GM18526 (cell line): ENCODE data around the gene ACOT9.

Experiments used
- POLR2A ChIP-seq: IDR thresholded peaks from 3 replicates; pipeline ENCODE4 v1.6.1; 2011; ENCODE audit not compliant: insufficient read length; ENCODE audit errors: extremely low read depth

ACOT9 gene

DNA sequence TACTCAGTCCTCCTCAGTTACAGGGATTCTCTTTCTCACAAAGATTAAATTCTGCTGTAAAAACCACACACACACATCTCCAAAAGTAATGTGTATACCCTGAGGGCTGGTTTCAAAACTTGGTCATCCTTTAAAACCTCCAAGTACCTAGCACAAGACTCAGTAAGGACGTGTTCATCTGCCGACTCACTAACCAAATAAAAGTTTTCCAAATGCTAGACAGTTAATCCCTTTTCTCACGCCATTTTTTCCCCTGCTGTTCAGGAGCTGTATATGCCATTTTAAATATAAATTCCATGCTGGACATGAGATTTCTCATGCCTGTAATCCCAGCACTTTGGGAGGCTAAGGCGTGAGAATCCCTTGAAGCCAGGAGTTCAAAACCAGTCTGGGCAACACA lies 35.9 kb upstream of the ACOT9 start:
- no peak for TF ChIP-seq POLR2A

DNA sequence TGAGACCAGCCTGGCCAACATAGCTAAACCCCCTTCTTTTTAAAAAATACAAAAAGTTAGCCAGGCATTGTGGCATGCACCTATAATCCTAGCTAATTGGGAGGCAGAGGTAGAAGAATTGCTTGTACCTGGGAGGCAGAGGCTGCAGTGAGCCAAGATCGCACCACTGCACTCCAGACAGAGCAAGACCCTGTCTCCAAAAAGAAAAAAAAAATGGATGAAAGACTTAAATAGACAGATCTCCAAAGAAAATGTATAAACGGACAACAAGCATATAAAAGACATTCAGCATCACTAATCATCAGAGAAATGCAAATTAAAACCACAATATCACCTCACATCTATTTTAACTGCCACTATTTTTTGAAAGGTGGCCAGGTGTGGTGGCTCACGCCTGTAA lies 33.3 kb upstream of the ACOT9 start:
- TF ChIP-seq POLR2A, result no peak

DNA sequence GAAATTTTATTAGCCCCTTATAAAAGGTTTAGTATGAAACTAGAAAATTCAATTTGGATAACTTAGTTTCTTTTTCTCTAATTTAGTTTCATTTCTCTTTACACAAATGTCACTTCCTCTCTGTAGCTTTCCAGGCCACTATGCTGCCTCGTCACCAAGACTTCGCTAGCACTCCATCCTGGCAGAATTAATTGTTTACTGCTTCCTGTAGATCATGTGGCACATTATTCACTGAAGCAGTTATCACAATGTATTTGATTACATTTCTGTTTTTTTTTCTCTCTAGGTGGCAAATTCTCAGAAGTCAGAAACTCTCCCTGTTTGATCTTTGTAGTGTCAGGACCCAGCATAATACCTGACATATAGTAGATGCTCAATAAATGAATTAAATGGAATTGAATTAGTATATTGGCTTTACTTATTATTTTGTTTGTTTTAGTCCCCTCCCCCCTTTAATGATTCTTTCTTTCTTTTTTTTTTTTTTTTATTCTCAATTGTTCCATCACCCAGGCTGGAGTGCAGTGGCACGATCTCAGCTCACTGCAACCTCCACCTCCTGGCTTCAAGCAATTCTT lies 30.6 kb upstream of the ACOT9 start:
- TF ChIP-seq POLR2A, result no peak

DNA sequence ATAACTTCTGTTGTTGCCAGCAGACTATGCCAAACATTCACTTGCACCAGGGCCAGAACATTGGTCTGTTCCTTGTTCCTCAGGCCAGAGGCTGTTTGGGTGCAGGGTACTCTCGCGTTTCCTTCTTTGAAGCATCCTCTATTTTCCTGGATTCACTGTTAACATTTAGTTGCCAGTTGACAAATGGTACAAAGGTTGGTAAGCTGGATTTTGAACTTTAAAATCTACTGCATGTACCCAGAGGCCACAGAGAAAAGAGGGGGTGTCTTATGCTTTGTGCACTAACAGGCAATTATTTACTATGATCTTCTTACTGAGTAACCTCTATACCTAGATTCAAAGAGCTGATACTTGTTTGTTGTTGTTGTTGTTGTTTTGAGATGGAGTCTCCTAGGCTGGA lies 27.1 kb upstream of the ACOT9 start:
- TF ChIP-seq POLR2A, result no peak

DNA sequence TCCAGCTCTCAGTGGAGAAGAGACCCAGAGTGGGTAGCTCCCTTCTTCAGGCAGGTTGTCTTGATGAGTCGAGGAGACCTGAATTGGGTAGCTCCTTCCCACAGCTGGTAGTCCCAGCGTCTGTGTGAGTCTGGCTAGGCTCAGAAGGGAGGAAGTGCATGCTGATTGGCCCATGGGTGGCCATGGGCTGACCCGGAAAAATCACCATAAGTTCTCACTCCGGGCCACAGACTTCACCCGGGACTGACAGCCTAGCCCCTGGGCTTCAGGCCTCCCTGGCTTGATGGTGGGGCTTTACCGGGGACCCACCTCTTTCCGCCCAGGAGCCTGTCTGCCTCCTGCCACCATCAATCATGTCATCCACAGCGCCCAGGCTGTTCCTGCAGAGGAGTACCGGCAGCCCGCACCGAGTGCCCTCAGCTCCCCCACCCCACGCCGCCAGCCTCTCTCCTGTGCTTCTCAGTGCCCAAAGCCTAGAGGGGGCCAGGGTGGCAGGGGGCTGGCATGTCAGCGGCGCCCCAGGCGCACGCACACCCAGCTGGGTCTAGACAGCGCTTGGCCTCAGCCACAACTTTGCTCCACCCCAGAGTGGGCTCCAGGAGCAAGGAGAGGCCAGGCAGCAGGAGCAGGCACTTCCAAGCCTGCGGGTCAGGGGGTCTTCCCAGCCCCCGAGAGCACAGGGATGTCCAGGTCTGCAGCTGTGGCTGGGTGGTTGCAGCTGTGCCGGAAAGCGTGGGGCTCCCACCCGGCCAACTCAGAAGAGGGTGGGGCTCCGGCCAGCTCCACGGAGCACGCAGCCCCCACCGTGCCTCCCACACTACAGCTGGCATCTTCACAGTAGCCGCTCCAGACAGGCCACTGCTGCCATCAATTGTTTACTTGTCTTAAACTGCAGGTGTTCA lies 23.8 kb upstream of the ACOT9 start:
- no peak for TF ChIP-seq POLR2A

DNA sequence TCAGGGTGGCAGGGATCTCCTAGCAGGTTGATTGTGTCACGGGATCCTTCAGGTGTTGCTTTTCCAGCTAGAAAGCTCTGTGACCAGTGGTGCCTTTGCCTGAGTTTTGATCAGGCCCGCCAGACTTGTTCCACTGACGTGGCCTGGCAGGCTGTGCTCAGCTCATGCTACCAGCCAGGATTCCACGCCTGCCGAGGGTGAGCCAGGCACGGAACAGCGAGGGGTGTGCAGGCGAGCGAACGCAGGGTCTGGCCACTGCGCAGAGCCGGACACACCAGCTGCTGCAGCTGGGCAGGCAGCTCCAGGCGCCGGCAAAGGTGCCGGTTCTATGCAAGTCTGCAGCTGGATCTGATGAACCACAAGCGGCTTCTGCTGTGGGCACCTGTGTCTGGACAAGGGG lies 22.8 kb upstream of the ACOT9 start:
- no peak for TF ChIP-seq POLR2A

DNA sequence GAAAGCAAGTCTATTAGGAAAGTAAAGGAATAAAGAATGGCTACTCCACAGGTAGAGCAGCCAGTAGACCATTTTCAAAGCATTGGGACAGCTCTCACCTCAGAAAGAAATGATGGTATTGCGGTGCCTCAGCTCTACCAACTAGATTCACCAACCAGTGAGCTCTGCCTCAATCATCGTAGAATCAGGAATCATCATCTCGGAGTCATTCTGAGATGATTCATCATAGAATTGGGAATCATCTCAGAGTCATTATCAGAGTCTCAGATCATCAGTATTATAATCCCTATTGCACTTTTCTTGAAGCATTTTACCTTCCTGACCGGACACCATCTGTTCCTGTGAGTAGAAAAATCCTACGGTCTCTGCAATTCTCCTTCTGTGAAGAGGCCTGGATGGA lies 22.4 kb upstream of the ACOT9 start:
- TF ChIP-seq POLR2A, result no peak

DNA sequence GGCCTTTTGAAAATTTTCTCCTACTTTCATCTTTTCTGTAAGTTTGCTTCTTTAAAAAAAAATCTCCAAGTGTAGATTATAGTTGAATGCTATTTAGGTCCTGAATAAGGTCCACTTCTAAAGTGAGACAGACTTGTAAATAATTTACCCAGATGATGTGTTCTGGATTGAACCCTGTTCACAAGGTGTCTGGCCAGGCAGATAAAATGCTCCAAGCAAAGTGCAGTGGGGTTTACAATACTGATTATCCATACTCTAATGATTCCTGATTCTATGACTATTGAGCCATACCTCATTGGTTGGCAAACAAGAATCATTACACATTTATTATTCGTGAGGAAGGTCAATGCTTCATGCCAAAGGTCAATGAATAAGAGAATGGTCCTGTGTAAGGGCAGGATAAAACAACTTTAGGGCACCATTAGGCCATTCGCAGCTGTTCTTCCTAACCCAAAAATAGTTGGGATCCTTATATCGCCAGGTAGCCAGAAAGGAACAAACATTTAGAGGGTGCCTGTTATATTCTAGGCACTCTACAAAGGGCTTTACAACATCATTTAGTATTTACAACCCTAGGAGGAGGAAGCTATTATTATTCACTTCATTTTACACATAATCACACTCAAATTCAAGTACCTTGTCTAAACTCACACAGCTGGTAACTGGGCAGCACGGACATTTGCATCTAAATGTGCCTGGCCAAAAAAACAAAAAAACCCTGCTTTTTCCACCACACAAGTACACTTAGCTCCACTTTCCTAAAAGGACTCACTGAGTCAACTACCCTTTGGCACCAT lies 21.3 kb upstream of the ACOT9 start:
- no peak for TF ChIP-seq POLR2A

DNA sequence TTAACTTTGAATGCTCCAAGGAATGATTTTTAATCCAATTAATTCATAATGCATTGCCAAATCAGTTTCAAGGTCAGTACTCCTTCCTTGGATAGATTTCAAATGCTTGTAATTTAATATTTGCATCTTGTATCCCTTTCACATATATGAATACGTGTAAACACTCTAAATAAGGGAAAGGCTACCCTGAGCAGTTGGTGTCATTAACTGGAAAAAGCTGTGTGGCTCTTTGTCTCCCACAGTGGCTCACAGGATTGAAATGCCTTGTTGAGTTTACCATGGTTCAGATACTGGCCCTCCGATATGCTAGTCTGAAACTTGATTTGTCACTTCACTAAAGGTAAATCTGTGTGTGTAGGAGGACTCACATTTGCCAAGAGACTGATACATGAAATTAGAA lies 16.7 kb upstream of the ACOT9 start:
- TF ChIP-seq POLR2A, result no peak

DNA sequence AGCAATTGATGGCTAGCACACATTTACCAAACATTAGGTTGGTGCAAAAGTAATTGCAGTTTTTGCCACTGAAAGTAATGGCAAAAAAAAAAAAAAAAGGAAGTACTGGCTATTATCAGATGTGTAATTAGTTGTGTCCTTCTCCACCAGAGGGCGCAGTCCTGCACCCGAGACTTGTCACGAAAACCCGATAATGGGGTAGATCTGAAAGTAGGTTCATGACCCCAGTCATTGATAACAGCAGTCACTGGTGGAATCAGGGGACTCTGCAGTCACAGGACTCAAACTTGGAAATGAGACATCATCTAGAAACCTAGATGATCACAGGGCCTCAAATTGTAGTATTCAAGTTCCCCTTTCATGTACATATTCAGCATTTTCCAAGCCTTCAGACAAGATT lies 13.1 kb upstream of the ACOT9 start:
- TF ChIP-seq POLR2A, result no peak

DNA sequence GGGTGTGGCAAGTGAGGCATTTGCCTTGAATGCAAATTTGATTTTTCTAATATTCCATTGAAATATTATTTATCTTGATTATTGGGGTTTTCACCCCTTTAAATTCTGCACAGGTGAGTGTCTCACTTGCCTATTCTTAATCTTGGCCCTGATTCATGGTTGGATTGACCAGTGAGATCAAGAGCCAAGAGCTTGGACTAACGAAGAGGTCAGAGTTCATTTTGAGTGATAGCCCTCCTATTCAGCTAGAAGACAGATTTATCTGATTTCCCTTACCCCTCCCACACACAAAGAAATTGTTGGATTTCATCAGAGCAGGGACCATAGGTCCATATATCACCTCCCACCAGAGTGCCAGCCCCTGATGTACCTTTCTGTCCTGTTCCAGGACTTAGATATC lies 11.6 kb upstream of the ACOT9 start:
- TF ChIP-seq POLR2A, result no peak

DNA sequence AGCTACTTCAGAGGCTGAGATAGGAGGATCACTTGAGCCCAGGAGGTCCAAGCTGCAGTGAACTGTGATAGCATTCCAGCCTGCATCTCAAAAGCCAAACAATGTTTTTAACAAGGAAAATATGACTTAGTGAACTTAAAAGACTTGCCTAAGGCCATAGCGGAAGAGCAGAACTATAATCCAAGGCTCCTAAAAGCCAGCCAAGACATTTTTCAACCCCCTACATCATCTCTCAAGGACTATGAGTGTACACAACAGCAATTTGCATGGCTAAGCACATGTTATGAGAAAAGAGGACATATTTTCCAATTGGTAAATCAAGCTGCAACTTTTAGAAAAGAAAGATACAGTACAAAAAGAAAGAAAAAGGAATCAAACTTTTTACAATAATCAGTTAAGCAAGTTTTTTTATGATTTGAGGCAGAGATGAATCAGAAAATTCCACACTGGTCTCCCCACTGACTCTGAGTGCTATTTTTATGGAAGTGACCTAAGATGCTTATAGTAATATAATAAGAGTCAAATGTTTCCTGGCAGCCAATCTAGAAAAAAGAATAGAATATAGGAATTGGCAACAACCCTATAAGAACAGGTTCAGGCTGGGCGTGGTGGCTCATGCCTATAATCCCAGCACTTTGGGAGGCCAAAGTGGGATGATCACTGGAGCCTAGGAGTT lies 9.8 kb upstream of the ACOT9 start:
- TF ChIP-seq POLR2A, result no peak

DNA sequence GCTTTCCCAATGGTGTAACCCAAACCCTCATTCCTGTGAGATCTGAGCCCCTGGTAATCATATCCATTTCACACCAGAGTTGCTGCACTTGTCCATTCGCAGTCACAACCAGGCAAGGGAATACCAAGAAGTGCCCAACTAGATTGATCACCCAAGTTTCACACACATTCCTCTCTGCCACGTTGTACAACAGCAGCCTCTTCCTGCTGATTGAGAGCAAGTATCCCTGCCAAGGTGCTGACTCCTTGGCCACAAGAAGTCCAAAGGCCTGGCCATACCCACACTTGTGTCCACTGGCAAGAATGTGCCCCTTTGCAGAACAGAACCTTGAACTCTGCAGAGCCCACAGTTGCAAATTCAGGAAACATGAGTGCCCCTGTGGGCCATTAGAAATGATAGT lies 6.5 kb upstream of the ACOT9 start:
- no peak for TF ChIP-seq POLR2A

DNA sequence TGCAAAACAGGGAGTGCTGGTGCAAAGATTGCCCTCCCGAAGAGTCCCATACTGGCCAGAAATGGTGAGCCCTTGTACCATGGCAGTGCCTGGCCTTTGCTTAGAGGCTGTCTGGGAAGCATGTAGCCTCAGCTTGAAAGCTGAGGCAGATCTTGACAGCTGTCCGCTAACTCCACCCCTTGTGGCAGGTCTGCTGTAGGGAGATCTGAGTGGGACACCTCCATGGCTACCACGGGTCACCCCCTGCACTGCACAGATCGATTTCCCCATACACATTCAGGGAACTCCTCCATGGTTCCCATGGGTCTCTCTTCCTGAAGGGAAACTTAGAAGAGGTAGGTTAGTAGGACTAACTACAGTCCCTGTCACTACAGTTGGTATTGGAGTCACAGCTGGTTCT lies 6.1 kb upstream of the ACOT9 start:
- TF ChIP-seq POLR2A, result no peak

DNA sequence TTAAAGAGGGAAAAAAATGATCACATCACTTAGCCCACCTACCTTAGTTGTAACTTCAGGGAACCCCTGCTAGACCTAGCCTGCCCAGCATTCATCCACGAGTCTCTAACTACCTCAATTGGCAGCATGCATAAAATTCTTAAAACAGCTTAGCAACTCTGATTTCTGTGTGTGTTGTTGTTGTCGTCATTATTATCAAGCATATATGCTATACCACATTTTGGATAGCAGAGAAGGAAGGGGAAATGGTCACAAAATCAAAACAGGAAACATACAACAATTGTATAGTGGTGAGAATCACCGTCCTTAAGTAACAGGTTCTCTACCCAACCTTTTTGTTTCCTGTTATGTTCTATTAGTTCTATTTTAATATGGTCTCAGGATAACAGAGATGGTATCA lies 2.7 kb upstream of the ACOT9 start:
- no peak for TF ChIP-seq POLR2A
